Endothelial cell of hepatic sinusoid (primary cell): ENCODE data around the gene CST11.

Source experiments
- in situ Hi-C: cut with HindIII; loops from 2 replicates; pipeline ENCODE4 v1.10.0; 2017; ENCODE audit warnings: low sequenced_read_pairs

CST11 gene

DNA sequence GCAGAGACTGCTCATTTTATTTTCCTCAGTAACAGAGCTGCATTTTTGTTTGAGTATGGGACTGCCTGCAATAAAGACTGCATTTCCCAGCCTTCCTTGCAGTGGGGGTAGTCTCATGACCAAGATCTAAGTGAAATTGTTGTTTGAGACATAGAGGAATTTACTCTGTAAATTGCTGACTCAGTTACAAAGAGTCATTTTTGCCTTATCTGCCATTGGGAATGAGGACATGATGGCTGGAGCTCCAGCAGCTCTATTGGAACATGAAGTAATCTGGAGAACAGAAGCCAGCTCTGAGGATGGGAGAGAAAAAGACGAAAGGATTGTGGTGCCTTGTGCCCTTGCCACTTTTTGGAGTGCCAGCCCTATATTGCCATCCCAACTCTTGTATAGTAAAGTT is 2.1 kb upstream of the CST11 start:
- in situ Hi-C loops: no loop called here

DNA sequence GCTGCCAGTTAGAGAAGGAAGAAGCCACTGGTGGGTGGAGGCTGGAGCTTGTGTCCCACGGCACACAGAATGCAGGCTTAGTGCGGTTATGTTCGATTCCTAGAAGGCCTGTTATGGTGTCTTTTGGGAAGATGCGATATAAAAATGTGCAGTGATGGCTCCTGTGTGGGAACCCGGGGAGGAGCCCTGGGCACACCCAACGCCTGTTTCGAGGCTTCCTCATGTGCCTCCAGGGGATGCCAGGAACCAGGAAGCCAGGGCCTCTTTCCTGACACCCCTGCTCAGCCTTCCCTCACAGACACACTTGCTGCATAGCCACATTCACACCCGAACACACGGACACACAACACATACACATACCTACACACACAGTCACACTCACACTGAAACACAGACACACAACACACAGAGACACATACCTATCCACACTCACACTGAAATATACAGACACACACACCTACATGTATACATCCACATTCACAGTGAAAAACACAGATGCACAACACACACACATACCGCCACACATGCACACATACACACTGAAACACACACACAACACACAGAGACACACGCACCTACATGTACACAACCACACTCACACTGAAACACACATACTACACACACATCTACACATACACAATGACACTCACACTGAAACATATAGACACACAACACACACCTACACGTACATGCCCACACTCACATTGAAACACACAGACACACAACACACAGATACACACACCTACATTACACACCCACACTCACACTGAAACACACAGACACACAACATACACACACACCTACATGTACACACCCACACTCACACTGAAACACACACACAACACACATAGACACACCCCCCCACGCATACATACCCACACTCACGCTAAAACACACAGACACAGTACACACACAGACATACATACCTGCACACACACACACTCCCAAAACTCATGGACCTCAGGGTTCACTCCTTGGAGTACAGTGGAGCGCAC is 1.2 kb upstream of the CST11 start:
- in situ Hi-C loops: no loop called here

DNA sequence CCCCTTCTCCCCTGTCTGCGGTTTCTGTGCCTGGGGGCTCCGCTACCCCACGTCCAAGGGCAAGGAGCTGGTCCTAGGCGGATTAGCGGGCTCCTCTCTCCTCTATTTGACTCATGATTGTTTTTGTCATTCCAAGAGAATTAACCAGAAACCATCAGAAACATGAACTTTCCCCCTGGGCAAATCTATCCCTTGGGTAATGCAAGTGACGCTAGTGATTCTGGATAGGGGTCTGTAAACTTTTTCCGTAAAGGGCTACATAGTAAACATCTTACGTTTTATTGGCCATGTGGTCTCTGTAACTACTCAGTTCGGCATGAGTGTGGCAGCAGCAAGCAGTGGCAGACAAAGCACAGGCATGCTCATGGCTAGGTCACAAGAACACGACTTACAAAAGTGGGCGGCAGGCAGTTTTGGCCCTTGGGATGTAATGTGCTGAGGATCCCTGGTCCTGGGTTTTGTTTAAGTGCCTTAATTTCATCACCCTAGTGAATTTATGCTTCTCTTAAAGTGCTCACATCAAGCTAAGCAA is 654 bp downstream of the CST11 start:
- in situ Hi-C loops: no loop called here

- in situ Hi-C loops: no loop called here
Measured at GRCh38 chr20:23450877-23451276, 1.8 kb downstream of the CST11 start.

- in situ Hi-C loops: no loop called here
Measured at GRCh38 chr20:23449421-23449820, 3.3 kb downstream of the CST11 start.

DNA sequence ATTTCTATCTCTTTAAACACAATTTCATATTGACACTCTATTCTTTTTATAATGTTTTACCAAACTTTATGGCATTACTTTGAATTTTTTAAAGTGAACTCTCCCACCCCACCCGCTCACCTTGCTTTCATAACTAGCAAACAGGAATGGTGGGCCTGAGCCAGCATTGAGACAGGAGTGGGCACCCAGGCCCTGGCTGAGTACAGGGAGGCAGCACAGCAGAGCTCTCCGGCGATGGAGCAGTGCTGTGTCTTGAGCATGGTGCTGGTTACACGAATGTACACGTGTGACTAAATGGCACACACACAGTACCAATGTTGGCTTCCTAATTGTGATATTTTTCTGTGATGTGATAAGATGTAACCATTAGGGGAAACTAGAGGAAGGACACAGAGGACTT is 4.5 kb downstream of the CST11 start:
- in situ Hi-C loops: no loop called here

DNA sequence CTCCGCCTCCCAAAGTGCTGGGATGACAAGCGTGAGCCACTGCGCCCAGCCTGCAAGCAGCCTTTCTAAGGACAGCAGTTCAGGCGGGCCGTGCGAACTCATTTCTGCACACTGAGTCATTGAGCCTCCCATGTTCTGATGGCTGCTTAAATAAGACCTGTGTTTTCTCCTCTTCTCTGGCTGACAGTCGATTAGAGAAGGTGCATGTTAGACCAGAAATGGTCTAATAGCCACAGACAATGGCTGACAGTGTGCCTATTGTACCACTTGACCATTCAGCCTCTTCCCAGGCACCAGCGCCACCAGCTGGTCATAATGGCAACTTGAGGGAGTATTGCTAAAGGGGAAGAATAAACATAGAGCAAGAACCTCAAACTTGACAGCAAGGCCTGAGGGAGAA is 6.2 kb downstream of the CST11 start:
- in situ Hi-C loops: no loop called here

DNA sequence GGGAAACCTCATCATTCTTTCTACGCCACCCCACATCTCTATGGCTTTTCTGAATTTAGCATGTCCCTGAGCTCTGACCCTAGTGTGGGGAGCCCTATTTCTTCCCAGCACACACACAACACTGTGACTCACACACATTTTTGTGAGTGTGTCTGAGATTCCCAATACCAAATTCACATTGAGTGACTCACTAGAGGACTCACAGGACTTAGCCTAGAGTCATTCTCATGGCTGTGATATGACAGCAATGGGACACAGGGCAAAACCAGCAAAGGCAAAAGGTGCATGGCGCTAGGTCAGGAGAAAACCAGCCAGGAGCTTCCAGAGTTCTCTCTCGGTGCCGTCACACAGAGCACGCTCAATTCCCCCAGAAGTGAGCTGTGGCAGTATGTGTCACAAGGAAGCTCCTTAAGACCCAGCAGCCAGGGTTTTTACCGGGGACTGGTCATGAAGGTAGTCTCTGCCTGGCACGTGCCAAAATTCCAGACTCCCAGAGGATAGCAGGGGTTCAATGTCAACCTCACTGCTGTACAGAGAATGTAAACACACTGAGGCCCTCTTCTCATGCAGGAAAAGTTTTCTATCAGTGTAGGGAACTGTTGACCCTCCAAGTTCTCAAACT is 7.0 kb downstream of the CST11 start:
- in situ Hi-C loops: no loop called here

DNA sequence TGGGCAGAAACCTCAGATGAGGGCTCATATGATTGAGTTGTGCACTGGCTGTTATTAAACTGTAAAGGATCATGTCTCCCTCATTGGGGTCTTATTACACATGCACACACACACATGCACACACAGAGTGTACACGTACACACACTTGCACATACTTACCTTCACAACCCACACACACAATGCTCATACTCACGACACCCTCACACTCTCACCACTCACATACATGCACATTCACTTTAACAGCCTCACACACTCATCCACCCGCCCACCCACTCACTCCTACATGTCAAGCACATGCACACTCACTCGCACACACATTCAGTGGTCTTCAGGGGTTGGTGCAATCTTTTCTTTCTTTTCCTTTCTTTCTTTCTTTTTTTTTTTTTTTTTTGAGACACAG is 7.8 kb downstream of the CST11 start:
- in situ Hi-C loops: no loop called here

DNA sequence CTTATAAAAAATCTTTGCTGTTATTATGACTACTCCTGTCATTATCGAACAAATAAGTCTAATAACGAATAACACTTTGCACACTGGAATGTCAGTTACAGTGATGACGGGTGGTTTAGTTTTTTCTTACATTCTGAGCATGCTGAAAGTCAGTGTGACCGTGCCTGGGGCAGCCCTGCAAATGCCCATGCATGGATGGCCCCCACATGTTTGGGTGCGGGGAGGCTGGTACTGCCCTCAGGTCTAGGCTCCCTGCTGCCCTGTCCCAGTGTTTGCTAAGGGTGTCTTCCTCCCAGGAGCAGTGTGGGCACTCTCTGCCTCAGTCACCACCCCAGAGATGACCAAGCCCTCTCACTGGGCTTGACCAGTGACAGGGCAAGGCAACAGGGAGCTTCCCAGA is 10.2 kb downstream of the CST11 start:
- in situ Hi-C loops: no loop called here

DNA sequence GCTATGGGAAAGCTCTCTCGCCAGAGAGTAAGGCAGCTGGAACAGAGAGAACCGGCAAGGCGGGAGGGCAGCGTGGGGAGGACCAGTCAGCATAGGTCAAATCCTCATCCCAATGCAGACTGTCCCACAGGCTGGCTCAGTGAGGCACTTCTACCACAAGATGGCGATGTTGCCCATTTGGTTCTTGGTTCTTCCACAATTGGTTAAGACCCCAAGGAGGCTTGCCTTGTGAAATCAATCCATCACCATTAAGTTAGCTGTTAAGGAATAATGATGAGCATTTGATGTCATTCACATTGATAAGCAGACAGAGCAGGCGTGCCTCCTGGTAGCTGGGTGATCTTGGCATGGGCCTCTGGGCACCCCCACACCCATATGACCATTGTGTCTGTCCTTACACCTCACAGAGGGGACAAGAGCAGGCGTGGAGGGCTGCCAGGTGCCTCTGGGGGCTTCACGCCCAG is 10.8 kb downstream of the CST11 start:
- in situ Hi-C loops: no loop called here

DNA sequence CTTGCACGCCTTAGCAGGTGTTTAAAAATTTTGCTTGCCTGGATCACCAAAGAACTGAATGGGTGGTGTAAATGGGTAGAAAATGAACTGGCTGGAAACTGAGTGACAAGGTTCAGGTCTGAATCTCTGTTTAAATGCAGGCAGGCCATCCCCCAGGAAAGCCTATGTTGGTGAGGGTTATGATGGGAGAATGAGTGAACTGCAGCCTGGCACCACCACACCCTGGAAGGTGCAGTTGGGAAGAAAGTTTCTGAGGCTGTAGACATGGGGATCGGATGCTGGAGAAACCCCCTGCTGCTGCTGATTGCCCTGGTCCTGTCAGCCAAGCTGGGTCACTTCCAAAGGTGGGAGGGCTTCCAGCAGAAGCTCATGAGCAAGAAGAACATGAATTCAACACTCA is 12.7 kb downstream of the CST11 start:
- in situ Hi-C loops: no loop called here

- in situ Hi-C loops: no loop called here
Measured at GRCh38 chr20:23438661-23439060, 14.0 kb downstream of the CST11 start.

DNA sequence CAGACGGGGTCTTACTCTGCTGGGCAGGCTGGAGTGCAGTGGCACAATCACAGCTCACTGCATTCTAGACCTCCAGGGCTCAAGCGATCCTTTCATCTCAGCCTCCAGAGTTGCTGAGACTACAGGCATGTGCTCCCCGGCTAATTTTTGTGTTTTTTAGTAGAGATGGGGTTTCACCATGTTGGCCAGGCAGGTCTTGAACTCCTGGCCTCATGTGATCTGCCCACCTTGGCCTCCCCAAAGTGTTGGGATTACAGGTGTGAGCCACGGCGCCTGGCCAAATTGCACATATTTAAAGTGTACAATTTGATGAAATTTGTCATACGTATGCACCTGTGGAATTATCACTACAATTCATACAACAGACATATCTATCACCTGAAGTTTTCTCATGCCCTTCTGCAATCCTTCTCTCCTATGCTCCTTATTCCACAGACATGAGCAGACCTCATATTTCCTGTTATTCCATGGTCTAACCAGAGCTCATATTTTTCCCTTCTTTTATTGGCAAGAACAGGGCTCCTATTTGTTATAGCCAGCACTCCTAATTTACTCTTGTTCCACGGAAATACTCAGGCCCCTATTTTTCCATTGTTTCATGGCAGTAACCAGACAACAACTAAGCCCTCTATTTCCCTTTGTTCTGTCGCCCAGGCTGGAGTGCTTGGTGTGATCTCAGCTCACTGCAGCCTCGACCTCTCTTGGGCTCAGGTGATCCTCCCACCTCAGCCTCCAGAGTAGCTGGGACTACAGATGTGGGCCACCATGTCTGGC is 15.4 kb downstream of the CST11 start:
- in situ Hi-C loops: no loop called here

DNA sequence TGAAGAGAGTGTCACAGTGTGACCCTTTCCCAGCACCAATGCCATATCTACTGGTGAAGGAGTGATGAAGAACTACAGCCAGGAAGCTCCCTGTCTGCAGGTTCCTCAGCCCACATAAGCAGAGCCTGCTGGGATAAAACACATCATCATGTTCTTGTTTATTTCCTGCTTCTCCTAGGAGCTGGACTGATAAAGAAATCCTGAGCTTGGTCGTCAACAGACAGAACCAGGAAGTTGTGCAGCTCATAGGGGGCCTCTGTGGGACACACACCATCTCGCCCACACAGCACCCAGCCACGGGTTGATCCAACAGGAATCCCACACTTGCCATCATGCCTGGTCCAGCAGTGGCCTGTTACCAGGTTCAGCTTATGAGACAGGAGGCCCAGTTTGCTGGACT is 16.0 kb downstream of the CST11 start:
- in situ Hi-C loops: no loop called here

- in situ Hi-C loops: no loop called here
Measured at GRCh38 chr20:23435626-23436539, 16.8 kb downstream of the CST11 start.

GRCh38 chr20:23434521-23435313 is 18.0 kb downstream of the CST11 start:
- in situ Hi-C loops: no loop called here

DNA sequence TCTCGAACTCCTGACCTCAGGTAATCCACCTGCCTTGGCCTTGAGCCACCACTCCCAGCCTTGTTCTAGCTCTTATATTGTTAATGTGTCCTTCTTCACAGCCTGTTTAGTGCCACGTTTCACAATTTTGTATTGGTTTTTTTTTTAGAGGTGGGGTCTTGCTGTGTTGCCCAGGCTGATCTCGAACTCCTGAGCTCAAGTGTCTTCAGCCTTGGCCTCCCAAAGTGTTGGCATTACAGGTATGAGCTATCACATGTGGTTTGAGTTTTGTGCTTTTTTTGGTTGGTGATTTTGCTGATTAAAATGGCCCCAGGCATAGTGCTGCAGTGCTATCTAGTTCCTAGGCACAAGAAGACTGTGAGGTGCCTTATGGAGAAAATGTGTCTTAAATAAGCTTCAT is 19.0 kb downstream of the CST11 start:
- in situ Hi-C loops: no loop called here

DNA sequence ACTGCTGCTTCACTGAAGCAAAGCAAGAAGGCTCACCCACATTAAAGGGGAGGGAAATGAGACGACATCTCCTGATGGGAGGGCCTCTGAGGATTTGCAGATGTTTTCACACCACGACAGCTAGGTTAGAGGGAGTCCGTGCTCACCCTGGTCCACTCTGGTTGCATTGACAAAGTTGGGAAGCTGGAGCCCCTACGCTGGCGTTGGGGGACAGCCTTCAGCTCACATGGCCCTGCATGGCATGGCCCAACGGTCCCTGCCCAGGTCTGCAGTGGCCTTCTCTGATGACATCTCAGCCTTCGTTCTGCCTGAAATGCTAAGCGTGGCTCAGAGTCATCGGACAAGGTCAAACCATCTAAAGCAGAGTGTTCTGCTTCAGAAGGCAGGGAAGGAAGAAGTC is 27.5 kb downstream of the CST11 start:
- in situ Hi-C loops: no loop called here
